H9 (cell line): ENCODE measurements around the gene RBPJL. TPM values are rescaled to one million over a fixed set of nuclear protein-coding genes. Genes with fewer than 3 reads are reported as not detected.

Experiments used
- DNase-seq: peaks from one replicate; pipeline ENCODE4 v3.0.0-alpha.2; 2017
- H2AFZ ChIP-seq: one replicate; pipeline ENCODE4 v1.6.1; 2013; ENCODE audit warnings: mild to moderate bottlenecking, low read length, control low read depth, moderate library complexity
- H2AK5ac ChIP-seq: 2 replicates; pipeline ENCODE4 v1.6.1; 2013; ENCODE audit warnings: low read length, control low read depth, mixed read lengths; ENCODE audit not compliant: insufficient read length
- H2BK120ac ChIP-seq: one replicate; pipeline ENCODE4 v1.6.1; 2013; ENCODE audit warnings: low read depth, mild to moderate bottlenecking, low read length, control low read depth, inconsistent platforms; ENCODE audit not compliant: poor library complexity, severe bottlenecking
- H2BK12ac ChIP-seq: 2 replicates; pipeline ENCODE4 v1.6.1; 2013; ENCODE audit warnings: low read length, control low read depth, mixed read lengths, low read depth; ENCODE audit not compliant: insufficient read length
- H2BK15ac ChIP-seq: 2 replicates; pipeline ENCODE4 v1.6.1; 2013; ENCODE audit warnings: low read depth, low read length, control low read depth
- H2BK20ac ChIP-seq: one replicate; pipeline ENCODE4 v1.6.1; 2013; ENCODE audit warnings: low read depth, mild to moderate bottlenecking, low read length, control low read depth, inconsistent platforms; ENCODE audit not compliant: poor library complexity, severe bottlenecking
- H2BK5ac ChIP-seq: 2 replicates; pipeline ENCODE4 v1.6.1; 2013; ENCODE audit warnings: low read length, control low read depth, mixed read lengths; ENCODE audit not compliant: insufficient read length
- H3K14ac ChIP-seq: 2 replicates; pipeline ENCODE4 v1.6.1; 2013; ENCODE audit warnings: low read length, control low read depth; ENCODE audit not compliant: insufficient read depth
- H3K18ac ChIP-seq: 2 replicates; pipeline ENCODE4 v1.6.1; 2013; ENCODE audit warnings: low read depth, mild to moderate bottlenecking, mixed read lengths, low read length, control low read depth; ENCODE audit not compliant: insufficient read length
- H3K23ac ChIP-seq: 2 replicates; pipeline ENCODE4 v1.6.1; 2013; ENCODE audit warnings: low read length, control low read depth, mixed read lengths, low read depth; ENCODE audit not compliant: insufficient read length
- H3K23me2 ChIP-seq: 2 replicates; pipeline ENCODE4 v1.6.1; 2013; ENCODE audit warnings: low read depth, mild to moderate bottlenecking, mixed read lengths, low read length, control low read depth; ENCODE audit not compliant: insufficient read length, poor library complexity, severe bottlenecking
- H3K27ac ChIP-seq: 2 replicates; pipeline ENCODE4 v1.5.1; 2013; ENCODE audit warnings: low read length, control low read depth, mixed read lengths, low read depth; ENCODE audit not compliant: insufficient read length
- H3K27me3 ChIP-seq: 2 replicates; pipeline ENCODE4 v1.6.1; 2013; ENCODE audit warnings: low read length, control low read depth, inconsistent platforms; ENCODE audit not compliant: insufficient read depth
- H3K4ac ChIP-seq: 2 replicates; pipeline ENCODE4 v1.6.1; 2013; ENCODE audit warnings: low read depth, mild to moderate bottlenecking, control low read depth, inconsistent platforms, low read length, moderate library complexity
- H3K4me1 ChIP-seq: 2 replicates; pipeline ENCODE4 v1.6.1; 2013; ENCODE audit warnings: low read length, control low read depth, inconsistent platforms; ENCODE audit not compliant: insufficient read depth
- H3K4me2 ChIP-seq: 2 replicates; pipeline ENCODE4 v1.6.1; 2013; ENCODE audit warnings: low read length, control low read depth, mixed read lengths; ENCODE audit not compliant: insufficient read length, insufficient read depth
- H3K56ac ChIP-seq: 2 replicates; pipeline ENCODE4 v1.6.1; 2013; ENCODE audit warnings: low read depth, mild to moderate bottlenecking, mixed read lengths, low read length, control low read depth; ENCODE audit not compliant: insufficient read length
- H3K79me1 ChIP-seq: 2 replicates; pipeline ENCODE4 v1.6.1; 2013; ENCODE audit warnings: low read depth, mild to moderate bottlenecking, moderate library complexity, low read length, control low read depth, inconsistent platforms; ENCODE audit not compliant: insufficient read depth, poor library complexity, severe bottlenecking
- H3K79me2 ChIP-seq: 2 replicates; pipeline ENCODE4 v1.6.1; 2013; ENCODE audit warnings: low read length, control low read depth, inconsistent platforms; ENCODE audit not compliant: insufficient read depth
- H3K9ac ChIP-seq: 2 replicates; pipeline ENCODE4 v1.6.1; 2013; ENCODE audit warnings: low read length, control low read depth, mixed read lengths; ENCODE audit not compliant: insufficient read length; ENCODE audit errors: extremely low read depth
- H3K9me3 ChIP-seq: one replicate; pipeline ENCODE4 v1.6.1; 2013; ENCODE audit warnings: low read depth, low read length, inconsistent platforms; ENCODE audit not compliant: control insufficient read depth
- H3T11ph ChIP-seq: one replicate; pipeline ENCODE4 v1.6.1; 2013; ENCODE audit warnings: mild to moderate bottlenecking, low read length, control low read depth, inconsistent platforms
- H4K20me1 ChIP-seq: one replicate; pipeline ENCODE4 v1.6.1; 2013; ENCODE audit not compliant: control insufficient read depth, insufficient read length, insufficient read depth
- H4K5ac ChIP-seq: 2 replicates; pipeline ENCODE4 v1.6.1; 2013; ENCODE audit warnings: low read depth, mild to moderate bottlenecking, mixed read lengths, low read length, control low read depth; ENCODE audit not compliant: insufficient read length
- H4K8ac ChIP-seq: replicated peaks from 2 replicates; pipeline ENCODE4 v1.6.1; 2013; ENCODE audit warnings: low read length, control low read depth, mixed read lengths, low read depth; ENCODE audit not compliant: insufficient read length
- H4K91ac ChIP-seq: 2 replicates; pipeline ENCODE4 v1.6.1; 2013; ENCODE audit warnings: low read depth, mild to moderate bottlenecking, moderate library complexity, mixed read lengths, low read length, control low read depth; ENCODE audit not compliant: insufficient read length
- H3K27ac Mint-ChIP-seq, 3 experiments: 2 replicates in 2 of 3; 3 replicates in 1 of 3; pipeline ENCODE4 v1.8.0; 2020 to 2021; ENCODE audit warnings: mixed read lengths in 3 of 3, mild to moderate bottlenecking in 1 of 3, moderate library complexity in 1 of 3
- H3K27me3 Mint-ChIP-seq: 2 replicates; pipeline ENCODE4 v1.8.0; 2021; ENCODE audit warnings: low read depth, mild to moderate bottlenecking, moderate library complexity, mixed read lengths
- H3K36me3 Mint-ChIP-seq, 3 experiments: 2 replicates in 2 of 3; 3 replicates in 1 of 3; pipeline ENCODE4 v1.8.0; 2020 to 2021; ENCODE audit warnings: low read depth in 3 of 3, mixed read lengths in 3 of 3; ENCODE audit not compliant: insufficient read depth in 1 of 3
- H3K4me1 Mint-ChIP-seq, 2 experiments: 2 replicates each; pipeline ENCODE4 v1.8.0; 2020; ENCODE audit warnings: mixed read lengths in 2 of 2
- H3K4me3 Mint-ChIP-seq, 2 experiments: 2 replicates in 1 of 2; 3 replicates in 1 of 2; pipeline ENCODE4 v1.8.0; 2020 to 2021; ENCODE audit warnings: mild to moderate bottlenecking in 2 of 2, mixed read lengths in 2 of 2, moderate library complexity in 1 of 2
- H3K9me3 Mint-ChIP-seq, 2 experiments: 2 replicates in 1 of 2; 3 replicates in 1 of 2; pipeline ENCODE4 v1.8.0; 2020; ENCODE audit warnings: mild to moderate bottlenecking in 2 of 2, mixed read lengths in 2 of 2, moderate library complexity in 1 of 2
- WGBS: extraction: QIAGEN DNeasy Blood & Tissue Kit; methylation state at CpG from one replicate; pipeline ENCODE4 v1.1.7; 2013; ENCODE audit warnings: missing lambda C conversion rate, low lambda C conversion rate, mixed read lengths; ENCODE audit not compliant: insufficient read length; ENCODE audit errors: extremely low coverage; 5-methylcytosine and 5-hydroxymethylcytosine counted together
- total RNA-seq: library from RNA; stranded (reverse); gene quantifications from 2 replicates; pipeline ENCODE4 v1.2.1, GENCODE V29; 2021
- TF ChIP-seq, protein P1 (sequence below): fragments of 200-600 bp; sonication (generic); conservative IDR thresholded peaks from 3 replicates; pipeline ENCODE4 v1.8.0; 2021; ENCODE audit warnings: antibody characterized with exemption, mild to moderate bottlenecking

Gene RBPJL
- total RNA-seq, 1 experiment from 2014 or later: 0.28 TPM

DNA sequence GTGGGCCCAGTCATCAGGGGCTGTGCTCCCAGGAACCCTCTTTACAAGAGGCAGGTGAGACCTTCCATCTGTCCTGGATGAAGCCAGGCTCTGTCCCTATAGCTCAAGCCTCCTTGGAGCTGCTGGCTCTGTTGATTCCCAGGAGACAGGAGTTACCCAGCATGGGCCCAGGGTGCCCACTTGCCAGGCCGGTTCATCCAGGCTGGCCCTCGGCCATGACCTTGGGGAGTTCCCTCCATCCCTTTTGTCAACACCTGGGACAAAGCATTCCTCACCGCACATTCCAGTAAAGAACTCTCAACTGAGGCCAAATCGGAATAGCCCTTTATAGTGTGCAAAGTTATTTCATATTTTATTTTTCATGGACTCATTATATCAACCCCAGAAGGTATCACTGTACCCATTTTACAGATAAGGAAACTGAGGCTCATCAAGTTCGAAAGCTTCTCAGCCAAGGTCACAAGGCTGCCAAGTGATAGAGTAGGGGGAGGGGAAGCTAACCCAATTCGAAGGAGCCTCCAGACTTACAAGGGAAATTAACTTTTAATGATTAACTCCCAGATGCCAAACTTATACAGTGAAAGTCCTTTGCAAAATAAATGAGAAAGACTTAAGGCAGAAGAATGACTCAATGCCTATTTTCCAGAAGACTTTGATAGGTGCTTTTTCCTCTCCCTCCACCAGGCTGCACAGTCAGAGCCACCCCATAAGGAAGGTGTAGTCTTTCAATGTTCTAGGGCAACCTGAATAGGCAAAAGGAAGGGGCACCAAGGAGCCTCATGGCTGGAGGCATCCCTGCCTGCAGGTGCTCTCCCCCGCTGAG lies 23.1 kb downstream of the RBPJL start:
- no peak overlapping the region for H3K9ac ChIP-seq
- no peaks in the 10 kb centered on the region for H4K20me1 ChIP-seq
- H3T11ph ChIP-seq: no peak overlapping the region
- no CpG with 5 or more reads among the region's 7 CpGs for WGBS
- H3K27ac ChIP-seq: no peak overlapping the region
- no peaks in the 10 kb centered on the region for H3K23me2 ChIP-seq
- no peaks in the 10 kb centered on the region for H3K79me1 ChIP-seq
- Mint-ChIP-seq H3K4me3 (no peak overlapping the region), H3K4me1 (peaks cover 0 to 10% of the 10 kb centered on the region in 2 experiments; a peak in 1 of 4 replicates), H3K36me3 (peaks cover 8 to 55% (median 55%) of the 10 kb centered on the region in 3 experiments; a peak in 6 of 7 replicates), H3K27me3 (no peaks in the 10 kb centered on the region), H3K27ac (no peak overlapping the region), H3K9me3 (no peaks in the 10 kb centered on the region)
- H2BK15ac ChIP-seq: no peak overlapping the region
- H2BK120ac ChIP-seq: no peak overlapping the region
- no peak overlapping the region for H2AK5ac ChIP-seq
- no peak overlapping the region for H3K18ac ChIP-seq
- no peak overlapping the region for H2AFZ ChIP-seq
- H2BK5ac ChIP-seq: no peak overlapping the region
- no peak overlapping the region for H3K14ac ChIP-seq
- H2BK12ac ChIP-seq: no peak overlapping the region
- no peak overlapping the region for H3K4me2 ChIP-seq
- no peaks in the 10 kb centered on the region for H3K27me3 ChIP-seq
- H2BK20ac ChIP-seq: no peak overlapping the region
- no peak overlapping the region for H3K56ac ChIP-seq
- no peak overlapping the region for H3K4ac ChIP-seq
- no peak overlapping the region for H4K5ac ChIP-seq
- H3K23ac ChIP-seq: no peak overlapping the region
- H3K79me2 ChIP-seq: no peaks in the 10 kb centered on the region
- DNase-seq: no peak
- TF ChIP-seq, protein P1, sequence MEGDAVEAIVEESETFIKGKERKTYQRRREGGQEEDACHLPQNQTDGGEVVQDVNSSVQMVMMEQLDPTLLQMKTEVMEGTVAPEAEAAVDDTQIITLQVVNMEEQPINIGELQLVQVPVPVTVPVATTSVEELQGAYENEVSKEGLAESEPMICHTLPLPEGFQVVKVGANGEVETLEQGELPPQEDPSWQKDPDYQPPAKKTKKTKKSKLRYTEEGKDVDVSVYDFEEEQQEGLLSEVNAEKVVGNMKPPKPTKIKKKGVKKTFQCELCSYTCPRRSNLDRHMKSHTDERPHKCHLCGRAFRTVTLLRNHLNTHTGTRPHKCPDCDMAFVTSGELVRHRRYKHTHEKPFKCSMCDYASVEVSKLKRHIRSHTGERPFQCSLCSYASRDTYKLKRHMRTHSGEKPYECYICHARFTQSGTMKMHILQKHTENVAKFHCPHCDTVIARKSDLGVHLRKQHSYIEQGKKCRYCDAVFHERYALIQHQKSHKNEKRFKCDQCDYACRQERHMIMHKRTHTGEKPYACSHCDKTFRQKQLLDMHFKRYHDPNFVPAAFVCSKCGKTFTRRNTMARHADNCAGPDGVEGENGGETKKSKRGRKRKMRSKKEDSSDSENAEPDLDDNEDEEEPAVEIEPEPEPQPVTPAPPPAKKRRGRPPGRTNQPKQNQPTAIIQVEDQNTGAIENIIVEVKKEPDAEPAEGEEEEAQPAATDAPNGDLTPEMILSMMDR: 0 out of 3 replicates have a peak, but pooled peaks have one; percentile 13
- no peak overlapping the region for H4K91ac ChIP-seq
- no peaks in the 10 kb centered on the region for H3K9me3 ChIP-seq
- no peak overlapping the region for H4K8ac ChIP-seq
- no peaks in the 10 kb centered on the region for H3K4me1 ChIP-seq
